DOHH2 (cell line): ENCODE results near the gene GHDC.

ENCODE experiments used
- CTCF ChIP-seq: fragments of 200-600 bp; sonication (generic); IDR thresholded peaks from one replicate; pipeline ENCODE4 v1.5.1; 2014; ENCODE audit warnings: antibody characterized with exemption, mild to moderate bottlenecking, low read depth, low read length; ENCODE audit not compliant: poor library complexity, severe bottlenecking
- EZH2phosphoT487 ChIP-seq: fragments of 200-600 bp; sonication (generic); IDR thresholded peaks from 2 replicates; pipeline ENCODE4 v1.6.1; 2017; ENCODE audit warnings: borderline replicate concordance, mild to moderate bottlenecking, antibody characterized with exemption, low read length, moderate library complexity, mixed read lengths

GRCh38 chr17:42236760-42237159 lies 42.5 kb upstream of the GHDC start:
- TF ChIP-seq CTCF = no peak
- no peak for TF ChIP-seq EZH2phosphoT487
